ENCODE results near the gene P2RX7.
"Not testable (repeated sequence)": the region's sequence is repeated elsewhere in the genome, so short reads cannot be mapped to it uniquely, and the experiment has no call there.

The P2RX7 gene

DNA sequence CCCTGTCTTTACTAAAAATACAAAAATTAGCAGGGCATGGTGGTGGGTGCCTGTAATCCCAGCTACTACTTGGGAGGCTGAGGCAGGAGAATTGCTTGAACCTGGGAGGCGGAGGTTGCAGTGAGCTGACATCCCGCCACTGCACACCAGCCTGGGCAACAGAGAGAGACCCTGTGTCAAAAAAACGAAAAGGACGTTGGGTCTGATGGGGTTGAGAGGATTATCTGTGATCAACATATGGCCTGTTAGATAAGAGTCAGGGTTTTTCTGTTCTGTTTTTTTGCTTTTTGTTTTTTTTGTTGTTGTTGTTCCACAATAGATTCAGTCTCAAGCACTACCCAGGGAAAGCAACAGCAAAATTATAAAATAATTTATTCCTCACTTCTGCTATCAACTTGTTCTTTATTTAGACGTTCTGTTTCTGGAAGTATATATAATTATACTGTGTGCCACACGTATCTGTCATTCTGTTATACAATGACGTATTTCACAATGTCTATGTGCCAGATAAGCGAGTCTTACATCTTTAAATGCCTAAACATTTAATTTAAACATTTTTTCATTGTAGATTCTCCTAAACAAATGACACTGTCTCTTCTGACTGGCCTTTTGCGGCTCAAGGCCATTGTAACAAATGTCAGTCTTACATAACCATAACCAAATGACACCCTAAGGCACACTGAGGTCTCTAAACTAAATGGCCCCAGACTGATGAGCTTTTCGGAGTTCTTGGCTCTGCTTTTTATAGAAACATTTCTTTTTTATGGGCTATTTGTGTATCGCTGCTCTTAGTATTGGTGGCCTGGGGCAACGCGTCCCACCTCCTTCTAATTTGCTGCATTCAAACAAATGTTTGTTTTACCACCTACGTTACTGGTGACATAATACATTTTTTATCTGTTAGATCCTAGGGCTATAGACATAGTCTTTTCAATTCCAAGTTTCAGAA lies 70.0 kb downstream of the P2RX7 start:
- DNase-seq (ENCODE audit: low read depth in 2 of 3, low spot score in 1 of 3) = no peak

DNA sequence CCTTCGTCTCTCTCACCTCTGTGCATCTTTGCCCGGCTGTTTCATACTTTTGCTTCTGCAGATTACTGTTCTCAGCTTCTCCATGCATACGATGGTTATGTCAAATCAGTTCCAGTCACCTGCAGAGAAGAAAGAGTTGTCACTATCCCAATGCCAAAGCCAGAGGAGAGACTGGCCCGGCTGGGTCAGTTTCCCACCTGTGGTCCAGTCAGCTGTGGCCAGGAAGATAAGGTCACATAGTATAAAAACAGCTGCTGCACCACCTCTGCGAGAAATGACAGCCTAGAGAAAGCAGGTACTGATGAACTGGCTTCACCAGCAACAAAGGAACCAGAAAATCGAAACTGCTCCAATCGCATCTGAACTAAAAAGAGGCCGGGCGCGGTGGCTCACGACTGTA lies 70.8 kb downstream of the P2RX7 start:
- DNase-seq (ENCODE audit: low read depth in 2 of 3, low spot score in 1 of 3) = no peak

DNA sequence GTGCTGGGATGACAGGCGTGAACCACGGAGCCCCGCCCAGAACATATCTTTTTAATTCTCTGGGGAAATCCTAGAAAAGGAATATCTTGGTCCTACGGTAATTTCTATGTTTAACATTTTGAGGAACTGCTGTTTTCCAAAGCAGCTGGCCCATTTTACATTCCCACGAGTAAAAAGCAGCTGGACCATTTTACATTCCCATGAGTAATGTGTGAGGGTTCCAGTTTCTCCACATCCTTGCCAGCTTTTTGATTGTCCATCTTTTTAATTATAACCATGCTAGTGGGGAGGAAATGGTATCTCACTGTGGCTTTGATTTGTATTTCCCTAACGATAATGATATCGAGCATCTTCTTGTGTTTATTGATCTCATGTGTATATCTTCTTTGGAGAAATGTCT lies 72.8 kb downstream of the P2RX7 start:
- DNase-seq (ENCODE audit: low read depth in 2 of 3, low spot score in 1 of 3) = no peak

DNA sequence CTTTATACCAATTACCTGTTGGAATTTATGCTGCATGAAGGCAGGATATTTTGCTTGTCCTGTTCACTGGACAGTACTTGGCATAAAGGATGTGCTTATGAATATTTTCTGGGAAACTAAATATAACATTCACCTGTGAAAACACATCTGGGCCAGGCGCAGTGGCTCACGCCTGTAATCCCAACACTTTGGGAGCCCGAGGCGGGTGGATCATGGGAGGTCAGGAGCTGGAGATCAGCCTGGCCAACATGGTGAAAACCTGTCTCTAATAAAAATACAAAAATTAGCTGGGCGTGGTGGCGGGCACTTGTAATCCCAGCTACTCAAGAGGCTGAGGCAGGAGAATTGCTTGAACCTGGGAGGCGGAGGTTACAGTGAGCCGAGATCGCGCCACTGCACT lies 75.9 kb downstream of the P2RX7 start:
- DNase-seq (ENCODE audit: low read depth in 2 of 3, low spot score in 1 of 3) = not testable (repeated sequence)

DNA sequence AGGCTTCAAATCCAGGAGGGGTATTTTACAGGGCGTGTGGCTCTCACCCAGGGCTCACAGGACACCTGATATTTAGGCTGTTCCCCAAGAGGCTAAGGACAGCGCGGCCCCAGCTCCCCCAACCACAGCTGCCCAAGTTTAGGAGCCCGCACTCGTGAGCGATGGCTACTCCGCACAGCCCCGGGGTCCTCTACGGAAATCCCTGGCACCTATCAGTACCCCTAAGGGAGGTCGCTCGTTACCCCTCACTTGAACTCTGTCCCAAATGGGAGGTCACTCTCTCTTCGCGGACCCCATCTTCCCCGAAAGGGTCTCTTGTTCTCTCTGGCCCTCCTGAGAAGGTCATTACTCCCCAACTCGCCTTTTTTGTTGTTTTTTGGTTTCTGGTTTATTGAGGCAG lies 76.5 kb downstream of the P2RX7 start:
- DNase-seq (ENCODE audit: low read depth in 2 of 3, low spot score in 1 of 3) = no peak

DNA sequence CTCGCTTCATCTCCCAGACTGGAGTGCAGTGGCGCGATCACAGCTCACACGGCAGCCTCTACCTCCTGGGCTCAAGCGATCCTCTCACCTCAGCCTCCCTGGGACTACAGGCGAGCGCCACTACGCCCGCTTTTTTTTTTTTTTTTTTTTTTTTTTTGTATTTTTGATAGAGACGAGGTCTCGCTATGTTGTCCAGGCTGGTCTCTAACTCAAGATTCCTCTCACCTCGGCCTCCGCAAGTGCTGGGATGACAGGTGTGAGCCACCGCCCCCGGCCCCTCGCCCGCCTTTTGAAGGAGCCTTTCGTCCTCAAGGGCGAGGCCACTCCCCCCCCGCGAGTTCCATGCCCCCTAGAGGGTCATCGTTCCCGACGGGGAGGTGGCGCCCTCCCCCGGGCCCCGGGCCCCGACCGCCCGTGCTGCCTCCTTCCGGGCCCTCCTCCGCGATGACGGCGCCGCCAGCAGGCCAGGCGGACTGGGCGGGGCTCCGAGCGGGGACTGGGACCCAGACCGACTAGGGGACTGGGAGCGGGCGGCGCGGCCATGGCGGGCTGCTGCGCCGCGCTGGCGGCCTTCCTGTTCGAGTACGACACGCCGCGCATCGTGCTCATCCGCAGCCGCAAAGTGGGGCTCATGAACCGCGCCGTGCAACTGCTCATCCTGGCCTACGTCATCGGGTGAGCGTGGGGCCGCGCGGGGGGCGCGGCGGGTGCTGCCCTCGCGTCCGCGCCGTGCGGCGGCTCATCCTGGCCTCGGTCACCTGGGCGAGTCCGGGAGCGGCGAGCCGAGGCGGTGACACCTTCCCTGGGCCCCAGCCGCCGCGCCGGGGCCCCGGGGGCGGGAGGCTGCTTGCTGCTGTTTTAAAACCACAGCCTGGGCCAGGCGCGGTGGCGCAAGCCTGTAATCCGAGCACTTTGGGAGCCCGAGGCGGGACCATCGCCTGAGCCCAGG lies 77.2 kb downstream of the P2RX7 start, which contains the start of gene P2RX4:
P2RX4 (plus strand) TSS at position 506 of the 949 bp plus-strand sequence; CDS start at position 542, 36 bp downstream.
- peak; percentile 72 to 84 (median 74) for DNase-seq (ENCODE audit: low read depth in 2 of 3, low spot score in 1 of 3)

DNA sequence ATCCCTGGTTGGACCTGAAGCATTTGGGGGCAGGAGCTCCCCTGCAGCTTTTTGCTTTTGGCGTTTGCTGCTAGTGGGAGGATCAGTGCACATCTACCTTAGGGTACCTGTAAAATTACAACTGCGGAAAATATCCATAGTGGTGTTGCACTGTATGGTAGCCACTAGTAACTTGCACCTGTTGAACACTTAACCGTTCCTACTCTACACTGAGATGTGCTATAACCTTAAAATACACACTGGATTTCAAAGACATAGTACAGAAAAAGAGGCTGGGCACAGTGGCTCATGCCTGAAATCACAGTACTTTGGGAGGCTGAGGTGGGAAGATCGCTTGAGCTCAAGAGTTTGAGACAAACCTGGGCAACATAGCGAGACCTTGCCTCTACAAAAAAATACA lies 80.2 kb downstream of the P2RX7 start:
- no peak for DNase-seq (ENCODE audit: low read depth in 2 of 3, low spot score in 1 of 3)

DNA sequence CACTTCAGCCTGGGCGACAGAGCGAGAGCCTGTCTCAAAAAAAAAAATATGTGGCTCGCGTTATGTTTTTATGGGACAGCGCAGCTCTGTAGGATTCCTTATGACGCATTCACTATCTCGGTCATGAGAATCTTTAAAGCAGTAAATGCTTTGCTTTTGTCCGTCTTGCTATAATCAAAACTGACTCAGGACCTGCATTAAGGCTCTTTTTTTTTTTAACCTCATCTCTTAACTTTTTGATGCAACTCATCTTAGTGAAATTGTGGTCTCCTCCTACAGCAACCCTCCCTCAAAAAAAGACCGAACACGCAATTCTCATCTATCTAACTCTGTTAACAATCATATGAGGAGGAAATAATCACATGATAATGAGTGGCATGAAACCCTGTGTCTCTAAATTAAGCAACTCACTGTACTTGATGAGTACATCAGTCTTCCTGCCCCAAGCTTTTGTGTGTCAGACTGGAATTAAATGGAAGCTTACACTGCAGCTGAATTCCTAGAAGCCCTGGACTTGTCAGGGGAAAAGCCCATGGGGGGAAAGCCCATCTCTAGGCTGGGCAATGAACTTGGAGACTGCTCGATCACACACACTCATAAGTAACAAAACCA lies 81.6 kb downstream of the P2RX7 start:
- no peak for DNase-seq (ENCODE audit: low read depth in 2 of 3, low spot score in 1 of 3)

DNA sequence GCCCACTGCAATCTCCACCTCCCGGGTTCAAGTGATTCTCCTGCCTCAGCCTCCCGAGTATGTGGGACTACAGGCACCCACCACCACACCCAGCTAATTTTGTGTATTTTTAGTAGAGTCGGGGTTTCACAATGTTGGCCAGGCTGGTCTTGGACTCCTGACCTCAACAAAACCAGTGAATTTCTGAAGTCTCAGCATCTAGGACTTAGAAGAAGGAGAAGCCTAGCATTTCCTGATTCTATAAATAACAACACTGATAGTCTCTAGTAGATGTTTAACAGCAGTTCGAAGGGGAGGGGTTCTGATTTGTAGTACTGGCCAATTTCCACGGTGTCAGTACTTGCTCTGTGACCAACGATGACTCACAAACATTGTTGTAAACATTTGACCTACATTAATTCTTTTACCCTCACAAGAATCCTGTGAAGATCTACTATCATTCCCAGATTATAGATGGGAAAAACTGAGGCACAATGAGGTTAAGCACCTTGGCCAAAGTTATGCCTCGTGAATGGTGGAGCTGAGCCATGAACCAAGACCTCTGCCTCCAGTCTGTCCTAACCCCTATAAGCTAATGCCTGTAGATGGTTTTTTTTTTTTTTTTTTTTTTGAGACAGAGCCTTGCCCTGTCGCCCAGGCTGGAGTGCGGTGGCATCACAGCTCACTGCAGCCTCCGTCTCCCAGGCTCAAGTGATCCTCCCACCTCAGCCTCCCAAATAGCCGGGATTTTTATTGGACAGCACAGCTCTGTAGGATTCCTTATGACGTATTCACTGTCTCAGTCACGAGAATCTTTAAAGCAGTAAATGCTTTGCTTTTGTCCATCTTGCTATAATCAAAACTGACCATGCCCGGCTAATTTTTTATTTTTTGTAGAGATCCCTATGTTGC lies 82.4 kb downstream of the P2RX7 start:
- DNase-seq (ENCODE audit: low read depth in 2 of 3, low spot score in 1 of 3) = no peak

DNA sequence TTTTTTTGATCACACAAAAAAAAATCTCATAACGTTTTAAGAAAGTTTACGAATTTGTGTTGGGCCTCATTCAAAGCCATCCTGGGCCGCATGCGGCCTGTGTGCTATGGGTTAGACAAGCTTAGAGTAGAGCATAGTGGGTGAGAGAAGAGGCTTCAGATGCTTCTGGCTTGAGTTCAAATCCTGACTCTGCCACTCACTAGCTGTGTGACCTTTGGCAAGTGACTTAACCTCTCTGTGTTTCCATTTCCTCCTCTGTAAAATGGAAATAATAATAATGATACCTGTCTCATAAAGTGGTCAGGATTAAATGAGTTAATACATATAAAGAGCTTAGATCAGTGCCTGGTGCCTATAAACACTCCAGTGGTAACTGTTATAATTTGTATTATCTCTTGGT lies 83.4 kb downstream of the P2RX7 start:
- no peak for DNase-seq (ENCODE audit: low read depth in 2 of 3, low spot score in 1 of 3)

DNA sequence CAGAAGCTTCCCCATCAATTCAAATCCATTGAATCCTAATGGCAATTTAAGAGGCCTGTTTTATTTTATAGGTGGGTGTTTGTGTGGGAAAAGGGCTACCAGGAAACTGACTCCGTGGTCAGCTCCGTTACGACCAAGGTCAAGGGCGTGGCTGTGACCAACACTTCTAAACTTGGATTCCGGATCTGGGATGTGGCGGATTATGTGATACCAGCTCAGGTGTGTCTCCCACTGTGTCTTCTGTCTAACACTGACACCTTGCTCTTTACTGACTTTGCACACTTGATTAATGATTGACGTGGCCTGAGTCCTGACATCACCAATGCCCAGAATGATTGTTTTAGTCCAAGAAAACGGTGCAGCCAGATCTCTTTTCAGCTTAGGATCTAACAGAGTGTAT lies 84.4 kb downstream of the P2RX7 start:
- no peak for DNase-seq (ENCODE audit: low read depth in 2 of 3, low spot score in 1 of 3)

DNA sequence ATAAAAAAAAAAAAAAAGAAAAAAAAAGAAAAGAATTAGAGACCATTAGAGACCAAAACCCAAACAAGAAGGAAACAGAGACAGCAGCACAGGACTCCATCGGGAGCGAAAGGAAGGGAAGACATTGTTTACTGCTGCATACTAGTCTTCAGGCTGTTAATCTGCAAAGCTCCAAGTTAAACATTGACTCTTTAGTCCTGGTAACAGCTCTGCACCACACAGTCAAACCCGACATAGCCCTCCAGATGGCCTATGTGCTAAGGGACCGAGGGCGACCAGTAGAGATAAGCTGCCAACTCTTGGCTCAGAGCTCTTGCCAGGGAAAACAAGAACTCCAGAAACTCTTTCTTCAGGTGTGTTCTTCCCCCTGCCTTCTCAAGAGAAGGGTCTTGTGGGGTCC lies 85.1 kb downstream of the P2RX7 start:
- DNase-seq (ENCODE audit: low read depth in 2 of 3, low spot score in 1 of 3) = no peak

DNA sequence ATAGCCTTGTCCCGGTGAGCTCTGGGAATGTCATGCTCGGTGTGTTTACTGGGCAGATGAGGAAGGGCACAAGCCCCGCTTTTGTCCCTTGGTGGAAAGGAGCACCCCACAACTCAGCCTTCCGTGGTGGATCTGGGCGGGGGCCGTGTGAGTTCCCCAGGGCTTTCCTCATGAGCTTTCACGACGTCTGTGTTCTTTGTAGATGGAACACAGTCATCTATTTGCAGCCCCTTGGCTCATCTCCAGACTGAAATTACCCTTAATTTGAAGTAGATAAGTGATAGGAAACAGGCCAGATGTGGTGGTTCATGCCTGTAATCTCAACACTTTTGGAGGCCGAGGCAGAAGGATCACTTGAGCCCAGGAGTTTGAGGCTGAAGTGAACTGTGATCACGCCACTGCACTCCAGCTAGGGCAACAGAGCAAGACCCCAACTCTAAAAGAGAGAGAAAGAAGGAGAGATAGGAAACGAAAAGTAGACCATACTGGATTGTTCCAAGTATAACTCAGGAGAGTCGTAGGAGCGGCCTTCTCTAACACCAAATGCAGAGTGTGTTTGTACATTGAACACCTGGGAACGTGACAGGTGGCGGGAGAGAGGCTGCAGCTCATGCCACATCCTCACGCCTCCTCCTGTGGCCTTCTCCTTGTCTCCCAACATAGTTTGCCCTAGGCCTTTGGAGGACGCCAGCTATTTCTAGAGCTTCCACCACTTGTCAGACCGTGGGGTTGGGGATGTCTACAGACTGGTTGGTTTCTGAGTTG lies 86.1 kb downstream of the P2RX7 start:
- DNase-seq (ENCODE audit: low read depth in 2 of 3, low spot score in 1 of 3) = no peak

DNA sequence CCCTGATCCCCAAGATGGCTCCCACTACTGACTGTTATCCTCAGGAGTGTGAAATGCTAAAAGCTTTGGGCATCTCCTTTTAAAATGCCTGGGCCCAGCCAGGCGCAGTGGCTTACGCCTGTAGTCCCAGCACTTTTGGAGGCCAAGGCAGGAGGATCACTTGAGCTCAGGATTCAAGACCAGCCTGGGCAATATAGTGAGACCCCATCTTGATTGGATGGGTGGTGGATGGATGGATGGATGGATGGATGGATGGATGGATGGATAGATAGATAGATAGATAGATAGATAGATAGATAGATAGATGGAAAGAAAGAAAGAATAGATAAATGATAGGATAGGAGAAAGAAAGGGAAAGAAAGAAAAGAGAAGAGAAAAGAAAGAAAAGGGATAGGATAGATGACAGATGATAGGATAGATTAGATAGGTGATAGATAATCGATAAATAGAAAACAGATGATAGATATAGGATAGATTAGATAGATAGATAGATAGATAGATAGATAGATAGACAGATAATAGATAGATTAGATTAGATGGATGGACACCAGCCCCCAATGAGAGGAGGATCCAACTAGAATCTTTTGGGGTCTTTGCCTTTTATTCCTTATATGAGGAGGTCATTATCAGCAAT lies 86.8 kb downstream of the P2RX7 start:
- DNase-seq (ENCODE audit: low read depth in 2 of 3, low spot score in 1 of 3) = no peak

DNA sequence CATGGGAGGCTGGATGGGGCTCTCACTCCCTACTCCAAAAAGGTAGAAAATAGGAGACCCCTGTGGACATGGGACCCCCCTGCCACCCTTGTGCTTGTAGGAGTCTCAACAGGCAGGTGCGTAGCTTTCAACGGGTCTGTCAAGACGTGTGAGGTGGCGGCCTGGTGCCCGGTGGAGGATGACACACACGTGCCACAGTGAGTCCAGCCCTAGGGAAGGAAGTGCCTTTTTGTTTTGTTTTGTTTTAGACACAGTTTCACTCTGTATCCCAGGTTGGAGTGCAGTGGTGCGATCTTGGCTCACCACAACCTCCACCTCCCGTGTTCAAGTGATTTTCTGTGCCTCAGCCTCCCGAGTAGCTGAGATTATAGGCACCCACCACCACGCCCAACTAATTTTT lies 90.2 kb downstream of the P2RX7 start:
- no peak for DNase-seq (ENCODE audit: low read depth in 2 of 3, low spot score in 1 of 3)

DNA sequence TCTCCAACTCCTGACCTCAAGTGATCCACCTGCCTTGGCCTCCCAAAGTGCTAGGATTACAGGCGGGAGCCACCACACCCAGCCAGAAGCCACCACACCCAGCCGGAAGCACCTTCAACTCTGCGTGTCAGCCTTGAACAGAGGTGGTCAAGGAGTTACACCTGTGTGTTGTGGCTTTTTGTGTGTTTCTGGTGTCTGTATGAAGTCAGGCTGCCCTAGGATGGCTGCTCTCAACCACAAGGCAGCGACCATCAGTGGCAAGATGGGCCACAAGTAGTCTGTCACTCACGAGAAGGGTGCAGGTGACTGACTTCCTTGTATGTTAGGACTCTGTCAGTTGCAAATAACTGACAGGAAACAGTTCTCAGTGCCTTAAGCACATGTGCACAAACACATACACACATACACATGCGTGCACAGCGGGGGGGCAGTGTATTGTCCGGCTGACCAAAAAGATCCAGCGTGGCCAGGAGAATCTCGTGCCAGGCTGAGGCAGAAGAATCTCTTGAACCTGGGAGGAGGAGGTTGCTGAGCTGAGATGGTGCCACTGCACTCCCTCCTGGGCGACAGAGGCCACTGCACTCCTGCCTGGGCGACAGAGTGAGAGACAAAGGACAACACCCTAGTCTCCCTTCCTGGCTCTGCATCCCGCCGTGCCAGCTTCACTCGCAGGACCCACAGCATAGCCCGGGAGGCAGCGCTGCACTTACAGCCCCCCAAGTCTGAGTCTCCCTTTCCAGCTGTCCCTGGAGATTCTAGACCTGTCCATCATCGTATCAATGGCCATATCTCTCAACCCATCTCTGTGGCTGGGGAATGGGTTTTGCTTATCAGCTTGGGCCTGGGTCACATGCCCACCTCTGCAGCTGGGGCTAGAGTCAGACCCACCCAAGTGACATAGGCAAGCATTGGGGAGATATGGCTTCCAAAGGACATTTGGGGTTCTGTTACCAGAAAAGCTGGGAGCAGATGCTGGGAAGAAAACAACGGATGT lies 90.9 kb downstream of the P2RX7 start:
- DNase-seq (ENCODE audit: low read depth in 2 of 3, low spot score in 1 of 3) = no peak

DNA sequence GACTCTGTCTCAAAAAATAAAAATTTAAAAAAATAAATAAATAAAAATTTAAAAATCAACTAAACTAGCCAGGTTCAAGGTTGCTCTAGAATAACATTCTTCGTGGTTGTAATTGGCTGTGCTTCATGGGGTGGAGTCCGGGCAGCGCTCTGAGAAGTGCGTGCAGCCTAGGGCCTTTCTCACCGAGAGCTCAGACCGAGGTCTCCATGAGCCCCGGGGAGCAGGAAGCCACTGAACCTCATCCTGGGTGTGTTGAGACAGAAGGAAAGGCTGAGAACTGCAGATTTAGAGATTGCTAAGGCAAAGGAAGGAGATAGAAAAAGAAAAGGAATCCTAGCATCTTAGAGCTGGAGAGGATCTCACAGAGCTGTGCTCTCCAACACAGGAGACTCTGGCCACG lies 91.9 kb downstream of the P2RX7 start:
- DNase-seq (ENCODE audit: low read depth in 2 of 3, low spot score in 1 of 3) = no peak

DNA sequence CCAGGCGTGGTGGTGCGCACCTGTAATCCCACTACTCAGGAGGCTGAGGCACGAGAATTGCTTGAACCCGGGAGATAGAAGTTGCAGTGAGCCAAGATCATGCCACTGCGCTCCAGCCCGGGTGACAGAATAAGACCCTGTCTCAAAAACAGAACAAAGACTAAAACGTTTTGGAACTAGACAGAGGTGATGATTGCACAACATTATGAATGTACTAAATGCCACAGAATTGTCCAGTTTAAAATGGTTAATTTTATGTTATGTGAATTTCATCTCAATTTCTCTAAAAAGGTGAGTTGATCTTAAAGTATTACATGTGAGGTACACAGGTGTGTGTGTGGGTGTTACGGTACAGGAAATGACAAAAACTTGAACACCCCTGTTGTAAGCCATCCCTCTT lies 93.7 kb downstream of the P2RX7 start:
- no peak for DNase-seq (ENCODE audit: low read depth in 2 of 3, low spot score in 1 of 3)

All from stimulated activated CD4-positive, alpha-beta T cell treated with anti-CD3 and anti-CD28 coated beads, Interleukin-12 subunit alpha, Interleukin-12 subunit beta, amount 100 ng/mL, for 48 hours (primary cell).